H9 (cell line): ENCODE results near the gene MIOS. TPM values are rescaled to one million over a fixed set of nuclear protein-coding genes. Genes with fewer than 3 reads are reported as not detected.

Experiments
- DNase-seq: peaks from one replicate; pipeline ENCODE4 v3.0.0-alpha.2; 2017
- H2AFZ ChIP-seq: one replicate; pipeline ENCODE4 v1.6.1; 2013; ENCODE audit warnings: mild to moderate bottlenecking, low read length, control low read depth, moderate library complexity
- H2AK5ac ChIP-seq: 2 replicates; pipeline ENCODE4 v1.6.1; 2013; ENCODE audit warnings: low read length, control low read depth, mixed read lengths; ENCODE audit not compliant: insufficient read length
- H2BK120ac ChIP-seq: one replicate; pipeline ENCODE4 v1.6.1; 2013; ENCODE audit warnings: low read depth, mild to moderate bottlenecking, low read length, control low read depth, inconsistent platforms; ENCODE audit not compliant: poor library complexity, severe bottlenecking
- H2BK12ac ChIP-seq: 2 replicates; pipeline ENCODE4 v1.6.1; 2013; ENCODE audit warnings: low read length, control low read depth, mixed read lengths, low read depth; ENCODE audit not compliant: insufficient read length
- H2BK15ac ChIP-seq: 2 replicates; pipeline ENCODE4 v1.6.1; 2013; ENCODE audit warnings: low read depth, low read length, control low read depth
- H2BK20ac ChIP-seq: one replicate; pipeline ENCODE4 v1.6.1; 2013; ENCODE audit warnings: low read depth, mild to moderate bottlenecking, low read length, control low read depth, inconsistent platforms; ENCODE audit not compliant: poor library complexity, severe bottlenecking
- H2BK5ac ChIP-seq: 2 replicates; pipeline ENCODE4 v1.6.1; 2013; ENCODE audit warnings: low read length, control low read depth, mixed read lengths; ENCODE audit not compliant: insufficient read length
- H3K14ac ChIP-seq: 2 replicates; pipeline ENCODE4 v1.6.1; 2013; ENCODE audit warnings: low read length, control low read depth; ENCODE audit not compliant: insufficient read depth
- H3K18ac ChIP-seq: 2 replicates; pipeline ENCODE4 v1.6.1; 2013; ENCODE audit warnings: low read depth, mild to moderate bottlenecking, mixed read lengths, low read length, control low read depth; ENCODE audit not compliant: insufficient read length
- H3K23ac ChIP-seq: 2 replicates; pipeline ENCODE4 v1.6.1; 2013; ENCODE audit warnings: low read length, control low read depth, mixed read lengths, low read depth; ENCODE audit not compliant: insufficient read length
- H3K23me2 ChIP-seq: 2 replicates; pipeline ENCODE4 v1.6.1; 2013; ENCODE audit warnings: low read depth, mild to moderate bottlenecking, mixed read lengths, low read length, control low read depth; ENCODE audit not compliant: insufficient read length, poor library complexity, severe bottlenecking
- H3K27ac ChIP-seq: 2 replicates; pipeline ENCODE4 v1.5.1; 2013; ENCODE audit warnings: low read length, control low read depth, mixed read lengths, low read depth; ENCODE audit not compliant: insufficient read length
- H3K27me3 ChIP-seq: 2 replicates; pipeline ENCODE4 v1.6.1; 2013; ENCODE audit warnings: low read length, control low read depth, inconsistent platforms; ENCODE audit not compliant: insufficient read depth
- H3K4ac ChIP-seq: 2 replicates; pipeline ENCODE4 v1.6.1; 2013; ENCODE audit warnings: low read depth, mild to moderate bottlenecking, control low read depth, inconsistent platforms, low read length, moderate library complexity
- H3K4me1 ChIP-seq: 2 replicates; pipeline ENCODE4 v1.6.1; 2013; ENCODE audit warnings: low read length, control low read depth, inconsistent platforms; ENCODE audit not compliant: insufficient read depth
- H3K4me2 ChIP-seq: 2 replicates; pipeline ENCODE4 v1.6.1; 2013; ENCODE audit warnings: low read length, control low read depth, mixed read lengths; ENCODE audit not compliant: insufficient read length, insufficient read depth
- H3K56ac ChIP-seq: 2 replicates; pipeline ENCODE4 v1.6.1; 2013; ENCODE audit warnings: low read depth, mild to moderate bottlenecking, mixed read lengths, low read length, control low read depth; ENCODE audit not compliant: insufficient read length
- H3K79me1 ChIP-seq: 2 replicates; pipeline ENCODE4 v1.6.1; 2013; ENCODE audit warnings: low read depth, mild to moderate bottlenecking, moderate library complexity, low read length, control low read depth, inconsistent platforms; ENCODE audit not compliant: insufficient read depth, poor library complexity, severe bottlenecking
- H3K79me2 ChIP-seq: 2 replicates; pipeline ENCODE4 v1.6.1; 2013; ENCODE audit warnings: low read length, control low read depth, inconsistent platforms; ENCODE audit not compliant: insufficient read depth
- H3K9ac ChIP-seq: 2 replicates; pipeline ENCODE4 v1.6.1; 2013; ENCODE audit warnings: low read length, control low read depth, mixed read lengths; ENCODE audit not compliant: insufficient read length; ENCODE audit errors: extremely low read depth
- H3K9me3 ChIP-seq: one replicate; pipeline ENCODE4 v1.6.1; 2013; ENCODE audit warnings: low read depth, low read length, inconsistent platforms; ENCODE audit not compliant: control insufficient read depth
- H3T11ph ChIP-seq: one replicate; pipeline ENCODE4 v1.6.1; 2013; ENCODE audit warnings: mild to moderate bottlenecking, low read length, control low read depth, inconsistent platforms
- H4K20me1 ChIP-seq: one replicate; pipeline ENCODE4 v1.6.1; 2013; ENCODE audit not compliant: control insufficient read depth, insufficient read length, insufficient read depth
- H4K5ac ChIP-seq: 2 replicates; pipeline ENCODE4 v1.6.1; 2013; ENCODE audit warnings: low read depth, mild to moderate bottlenecking, mixed read lengths, low read length, control low read depth; ENCODE audit not compliant: insufficient read length
- H4K8ac ChIP-seq: replicated peaks from 2 replicates; pipeline ENCODE4 v1.6.1; 2013; ENCODE audit warnings: low read length, control low read depth, mixed read lengths, low read depth; ENCODE audit not compliant: insufficient read length
- H4K91ac ChIP-seq: 2 replicates; pipeline ENCODE4 v1.6.1; 2013; ENCODE audit warnings: low read depth, mild to moderate bottlenecking, moderate library complexity, mixed read lengths, low read length, control low read depth; ENCODE audit not compliant: insufficient read length
- H3K27ac Mint-ChIP-seq, 3 experiments: 2 replicates in 2 of 3; 3 replicates in 1 of 3; pipeline ENCODE4 v1.8.0; 2020 to 2021; ENCODE audit warnings: mixed read lengths in 3 of 3, mild to moderate bottlenecking in 1 of 3, moderate library complexity in 1 of 3
- H3K27me3 Mint-ChIP-seq: 2 replicates; pipeline ENCODE4 v1.8.0; 2021; ENCODE audit warnings: low read depth, mild to moderate bottlenecking, moderate library complexity, mixed read lengths
- H3K36me3 Mint-ChIP-seq, 3 experiments: 2 replicates in 2 of 3; 3 replicates in 1 of 3; pipeline ENCODE4 v1.8.0; 2020 to 2021; ENCODE audit warnings: low read depth in 3 of 3, mixed read lengths in 3 of 3; ENCODE audit not compliant: insufficient read depth in 1 of 3
- H3K4me1 Mint-ChIP-seq, 2 experiments: 2 replicates each; pipeline ENCODE4 v1.8.0; 2020; ENCODE audit warnings: mixed read lengths in 2 of 2
- H3K4me3 Mint-ChIP-seq, 2 experiments: 2 replicates in 1 of 2; 3 replicates in 1 of 2; pipeline ENCODE4 v1.8.0; 2020 to 2021; ENCODE audit warnings: mild to moderate bottlenecking in 2 of 2, mixed read lengths in 2 of 2, moderate library complexity in 1 of 2
- H3K9me3 Mint-ChIP-seq, 2 experiments: 2 replicates in 1 of 2; 3 replicates in 1 of 2; pipeline ENCODE4 v1.8.0; 2020; ENCODE audit warnings: mild to moderate bottlenecking in 2 of 2, mixed read lengths in 2 of 2, moderate library complexity in 1 of 2
- CTCF ChIP-seq: fragments of 200-600 bp; sonication (generic); conservative IDR thresholded peaks from 3 replicates; pipeline ENCODE4 v1.8.0; 2021; ENCODE audit warnings: antibody characterized with exemption, mild to moderate bottlenecking
- WGBS: extraction: QIAGEN DNeasy Blood & Tissue Kit; methylation state at CpG from one replicate; pipeline ENCODE4 v1.1.7; 2013; ENCODE audit warnings: missing lambda C conversion rate, low lambda C conversion rate, mixed read lengths; ENCODE audit not compliant: insufficient read length; ENCODE audit errors: extremely low coverage; 5-methylcytosine and 5-hydroxymethylcytosine counted together
- total RNA-seq: library from RNA; stranded (reverse); gene quantifications from 2 replicates; pipeline ENCODE4 v1.2.1, GENCODE V29; 2021

Gene MIOS
- total RNA-seq, 1 experiment from 2014 or later, result 46.4 TPM

GRCh38 chr7:7583731-7584130 is 17.0 kb downstream of the MIOS start:
- H3K9me3 Mint-ChIP-seq, result no peaks in the 10 kb centered on the region
- H3K27ac Mint-ChIP-seq, result no peak overlapping the region
- no peak overlapping the region for H4K91ac ChIP-seq

More at GRCh38 chr7:7583731-7584130, 17.0 kb downstream of the MIOS start:
- H2AFZ ChIP-seq, result no peak overlapping the region
- H3K79me1 ChIP-seq, result no peaks in the 10 kb centered on the region
- 0 out of 2 replicates have a peak, but pooled peaks cover 2% of the 10 kb centered on the region for H3K79me2 ChIP-seq
- H2BK120ac ChIP-seq, result no peak overlapping the region
- no peak overlapping the region for H3K23ac ChIP-seq
- no peak overlapping the region for H3K27ac ChIP-seq
- TF ChIP-seq CTCF, result no peak
- H3T11ph ChIP-seq, result no peak overlapping the region
- H3K4ac ChIP-seq, result no peak overlapping the region
- H3K14ac ChIP-seq, result no peak overlapping the region
- H3K36me3 Mint-ChIP-seq, result peaks cover 2 to 24% (median 11%) of the 10 kb centered on the region in 3 experiments; a peak in 5 of 7 replicates
- H2AK5ac ChIP-seq, result no peak overlapping the region
- no peak overlapping the region for H3K9ac ChIP-seq
- no peak overlapping the region for H2BK12ac ChIP-seq
- no peak overlapping the region for H2BK15ac ChIP-seq
- no peaks in the 10 kb centered on the region for H3K27me3 Mint-ChIP-seq
- no peak overlapping the region for H2BK5ac ChIP-seq
- no peak overlapping the region for H4K5ac ChIP-seq
- no peak overlapping the region for H3K56ac ChIP-seq
- no peaks in the 10 kb centered on the region for H3K23me2 ChIP-seq
- H3K18ac ChIP-seq, result no peak overlapping the region
- no peaks in the 10 kb centered on the region for H3K9me3 ChIP-seq
- no peak overlapping the region for H3K4me2 ChIP-seq
- no peak overlapping the region for H2BK20ac ChIP-seq
- no peaks in the 10 kb centered on the region for H4K20me1 ChIP-seq
- H4K8ac ChIP-seq, result no peak overlapping the region
- no peak overlapping the region for H3K4me3 Mint-ChIP-seq
- DNase-seq, result no peak
- H3K4me1 Mint-ChIP-seq, result peaks cover 5 to 11% of the 10 kb centered on the region in 2 experiments
- no peaks in the 10 kb centered on the region for H3K4me1 ChIP-seq
- no peaks in the 10 kb centered on the region for H3K27me3 ChIP-seq
- no CpG with 5 or more reads among the region's 2 CpGs for WGBS
